DOHH2 (cell line): Measurements from ENCODE around the gene SCYL1.

Experiments
- H3F3A ChIP-seq: fragments of 200-600 bp; sonication (generic), shearing (Covaris generic); 2 replicates; pipeline ENCODE4 v1.6.0; 2016; ENCODE audit warnings: antibody characterized with exemption, mild to moderate bottlenecking; ENCODE audit not compliant: control insufficient read depth, insufficient read depth
- H3K27ac ChIP-seq: fragments of 200-600 bp; sonication (generic); 2 replicates; pipeline ENCODE4 v1.5.1; 2014; ENCODE audit warnings: low read depth, mild to moderate bottlenecking, low read length, moderate library complexity
- H3K27me3 ChIP-seq: fragments of 200-600 bp; sonication (generic); 2 replicates; pipeline ENCODE4 v1.6.1; 2014; ENCODE audit warnings: mild to moderate bottlenecking, low read length, mixed read lengths; ENCODE audit not compliant: control insufficient read depth
- H3K36me3 ChIP-seq: fragments of 200-600 bp; sonication (generic); 2 replicates; pipeline ENCODE4 v1.6.1; 2014; ENCODE audit warnings: mild to moderate bottlenecking, low read length, moderate library complexity, mixed read lengths; ENCODE audit not compliant: control insufficient read depth
- H3K4me1 ChIP-seq: fragments of 200-600 bp; sonication (generic); 2 replicates; pipeline ENCODE4 v1.6.1; 2014; ENCODE audit warnings: mild to moderate bottlenecking, low read length, mixed read lengths; ENCODE audit not compliant: control insufficient read depth
- H3K4me2 ChIP-seq: fragments of 200-600 bp; sonication (generic); 2 replicates; pipeline ENCODE4 v1.6.0; 2014; ENCODE audit warnings: mild to moderate bottlenecking, low read length, moderate library complexity
- H3K4me3 ChIP-seq: fragments of 200-600 bp; sonication (generic); 2 replicates; pipeline ENCODE4 v1.5.1; 2014; ENCODE audit warnings: mild to moderate bottlenecking, low read length, mixed read lengths
- H3K79me2 ChIP-seq: fragments of 200-600 bp; sonication (generic); 2 replicates; pipeline ENCODE4 v1.6.1; 2014; ENCODE audit warnings: mild to moderate bottlenecking, low read length, mixed read lengths; ENCODE audit not compliant: control insufficient read depth
- H3K9me2 ChIP-seq: fragments of 200-600 bp; sonication (generic); replicated peaks from 2 replicates; pipeline ENCODE4 v1.6.1; 2014; ENCODE audit warnings: mild to moderate bottlenecking, low read length, mixed read lengths; ENCODE audit not compliant: control insufficient read depth
- H3K9me3 ChIP-seq: fragments of 200-600 bp; sonication (generic); 2 replicates; pipeline ENCODE4 v1.6.1; 2014; ENCODE audit warnings: antibody characterized with exemption, low read length, mixed read lengths; ENCODE audit not compliant: control insufficient read depth, insufficient read depth
- H4K20me1 ChIP-seq: fragments of 200-600 bp; sonication (generic); 2 replicates; pipeline ENCODE4 v1.6.0; 2014; ENCODE audit warnings: low read depth, mild to moderate bottlenecking, antibody characterized with exemption, low read length, moderate library complexity; ENCODE audit not compliant: control insufficient read depth, insufficient read depth
- CTCF ChIP-seq: fragments of 200-600 bp; sonication (generic); IDR thresholded peaks from one replicate; pipeline ENCODE4 v1.5.1; 2014; ENCODE audit warnings: antibody characterized with exemption, mild to moderate bottlenecking, low read depth, low read length; ENCODE audit not compliant: poor library complexity, severe bottlenecking
- EZH2phosphoT487 ChIP-seq: fragments of 200-600 bp; sonication (generic); IDR thresholded peaks from 2 replicates; pipeline ENCODE4 v1.6.1; 2017; ENCODE audit warnings: borderline replicate concordance, mild to moderate bottlenecking, antibody characterized with exemption, low read length, moderate library complexity, mixed read lengths

SCYL1 gene

GRCh38 chr11:65580031-65580692 is 55.3 kb downstream of the SCYL1 start:
- Histone ChIP-seq H4K20me1 (no peaks in the 10 kb centered on the region), H3K27ac (no peak overlapping the region), H3K4me2 (no peak overlapping the region), H3K9me2 (no peaks in the 10 kb centered on the region), H3K4me1 (peaks cover 23% of the 10 kb centered on the region), H3F3A (peaks cover 4% of the 10 kb centered on the region), H3K4me3 (no peak overlapping the region), H3K36me3 (peaks cover 3% of the 10 kb centered on the region), H3K27me3 (no peaks in the 10 kb centered on the region), H3K79me2 (peaks cover 10% of the 10 kb centered on the region), H3K9me3 (no peaks in the 10 kb centered on the region)
- TF ChIP-seq CTCF (no peak), EZH2phosphoT487 (no peak)

- H3K27ac ChIP-seq, result no peak overlapping the region
These were observed 55.9 kb downstream of the SCYL1 start for GRCh38 chr11:65580756-65581155.

GRCh38 chr11:65581928-65582327 is 57.0 kb downstream of the SCYL1 start:
- Histone ChIP-seq H3K27ac (no peak overlapping the region), H3F3A (0 out of 2 replicates have a peak, but pooled peaks cover 3% of the 10 kb centered on the region), H3K4me3 (no peak overlapping the region), H3K27me3 (no peaks in the 10 kb centered on the region), H3K4me1 (peaks cover 9% of the 10 kb centered on the region), H3K36me3 (peaks cover 7% of the 10 kb centered on the region), H3K9me3 (no peaks in the 10 kb centered on the region), H3K4me2 (no peak overlapping the region), H3K9me2 (no peaks in the 10 kb centered on the region), H3K79me2 (peaks cover 1% of the 10 kb centered on the region; the same call in 1 of the 2 replicates), H4K20me1 (no peaks in the 10 kb centered on the region)
- TF ChIP-seq CTCF (no peak), EZH2phosphoT487 (no peak)

More at GRCh38 chr11:65580756-65581155, 55.9 kb downstream of the SCYL1 start:
- H3F3A ChIP-seq, result no peaks in the 10 kb centered on the region
- peaks cover 3% of the 10 kb centered on the region for H3K36me3 ChIP-seq
- H3K27me3 ChIP-seq, result no peaks in the 10 kb centered on the region
- H3K9me3 ChIP-seq, result no peaks in the 10 kb centered on the region
- H3K9me2 ChIP-seq, result no peaks in the 10 kb centered on the region
- no peak overlapping the region for H3K4me3 ChIP-seq
- H3K4me2 ChIP-seq, result no peak overlapping the region
- H3K79me2 ChIP-seq, result peaks cover 10% of the 10 kb centered on the region
- H4K20me1 ChIP-seq, result no peaks in the 10 kb centered on the region
- TF ChIP-seq CTCF, result no peak
- TF ChIP-seq EZH2phosphoT487, result no peak
- peaks cover 18% of the 10 kb centered on the region for H3K4me1 ChIP-seq
